ENCODE results near the gene CAMK2G.

DNA sequence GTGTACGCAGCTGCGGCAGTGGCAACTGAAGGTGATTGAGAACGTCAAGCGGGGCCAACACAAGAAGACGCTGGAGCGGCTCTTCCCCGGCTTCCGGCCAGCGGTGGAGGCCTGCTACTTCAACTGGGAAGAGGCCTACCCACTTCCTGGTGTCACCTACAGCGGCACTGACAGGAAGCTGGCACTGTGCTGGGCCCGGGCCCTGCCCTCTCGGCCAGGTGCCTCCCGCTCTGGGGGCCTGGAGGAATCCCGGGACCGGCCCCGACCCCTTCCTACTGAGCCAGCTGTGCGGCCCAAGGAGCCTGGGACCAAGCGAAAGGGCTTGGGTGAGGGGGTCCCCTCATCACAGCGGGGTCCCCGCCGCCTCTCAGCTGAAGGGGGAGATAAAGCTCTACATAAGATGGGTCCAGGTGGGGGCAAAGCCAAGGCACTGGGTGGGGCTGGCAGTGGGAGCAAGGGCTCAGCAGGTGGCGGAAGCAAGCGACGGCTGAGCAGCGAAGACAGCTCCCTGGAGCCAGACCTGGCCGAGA is 82.4 kb downstream of the CAMK2G start:
- TF ChIP-seq EP300 (IDR thresholded peaks at IDR 0.05; ENCODE audit: borderline replicate concordance): no peak
- no peak for TF ChIP-seq RAD21 (IDR thresholded peaks at IDR 0.05; ENCODE audit: low read depth)
- TF ChIP-seq, protein P1, sequence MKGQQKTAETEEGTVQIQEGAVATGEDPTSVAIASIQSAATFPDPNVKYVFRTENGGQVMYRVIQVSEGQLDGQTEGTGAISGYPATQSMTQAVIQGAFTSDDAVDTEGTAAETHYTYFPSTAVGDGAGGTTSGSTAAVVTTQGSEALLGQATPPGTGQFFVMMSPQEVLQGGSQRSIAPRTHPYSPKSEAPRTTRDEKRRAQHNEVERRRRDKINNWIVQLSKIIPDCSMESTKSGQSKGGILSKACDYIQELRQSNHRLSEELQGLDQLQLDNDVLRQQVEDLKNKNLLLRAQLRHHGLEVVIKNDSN (IDR thresholded peaks at IDR 0.05): no peak
- no peak for TF ChIP-seq CEBPB (IDR thresholded peaks at IDR 0.05)
- TF ChIP-seq YY1 (IDR thresholded peaks at IDR 0.05; ENCODE audit: low read depth): no peak
- TF ChIP-seq, protein P2, sequence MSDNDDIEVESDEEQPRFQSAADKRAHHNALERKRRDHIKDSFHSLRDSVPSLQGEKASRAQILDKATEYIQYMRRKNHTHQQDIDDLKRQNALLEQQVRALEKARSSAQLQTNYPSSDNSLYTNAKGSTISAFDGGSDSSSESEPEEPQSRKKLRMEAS (IDR thresholded peaks at IDR 0.05): no peak
- TF ChIP-seq TAF1 (IDR thresholded peaks at IDR 0.05; ENCODE audit: low read depth): no peak
- TF ChIP-seq, protein P3, sequence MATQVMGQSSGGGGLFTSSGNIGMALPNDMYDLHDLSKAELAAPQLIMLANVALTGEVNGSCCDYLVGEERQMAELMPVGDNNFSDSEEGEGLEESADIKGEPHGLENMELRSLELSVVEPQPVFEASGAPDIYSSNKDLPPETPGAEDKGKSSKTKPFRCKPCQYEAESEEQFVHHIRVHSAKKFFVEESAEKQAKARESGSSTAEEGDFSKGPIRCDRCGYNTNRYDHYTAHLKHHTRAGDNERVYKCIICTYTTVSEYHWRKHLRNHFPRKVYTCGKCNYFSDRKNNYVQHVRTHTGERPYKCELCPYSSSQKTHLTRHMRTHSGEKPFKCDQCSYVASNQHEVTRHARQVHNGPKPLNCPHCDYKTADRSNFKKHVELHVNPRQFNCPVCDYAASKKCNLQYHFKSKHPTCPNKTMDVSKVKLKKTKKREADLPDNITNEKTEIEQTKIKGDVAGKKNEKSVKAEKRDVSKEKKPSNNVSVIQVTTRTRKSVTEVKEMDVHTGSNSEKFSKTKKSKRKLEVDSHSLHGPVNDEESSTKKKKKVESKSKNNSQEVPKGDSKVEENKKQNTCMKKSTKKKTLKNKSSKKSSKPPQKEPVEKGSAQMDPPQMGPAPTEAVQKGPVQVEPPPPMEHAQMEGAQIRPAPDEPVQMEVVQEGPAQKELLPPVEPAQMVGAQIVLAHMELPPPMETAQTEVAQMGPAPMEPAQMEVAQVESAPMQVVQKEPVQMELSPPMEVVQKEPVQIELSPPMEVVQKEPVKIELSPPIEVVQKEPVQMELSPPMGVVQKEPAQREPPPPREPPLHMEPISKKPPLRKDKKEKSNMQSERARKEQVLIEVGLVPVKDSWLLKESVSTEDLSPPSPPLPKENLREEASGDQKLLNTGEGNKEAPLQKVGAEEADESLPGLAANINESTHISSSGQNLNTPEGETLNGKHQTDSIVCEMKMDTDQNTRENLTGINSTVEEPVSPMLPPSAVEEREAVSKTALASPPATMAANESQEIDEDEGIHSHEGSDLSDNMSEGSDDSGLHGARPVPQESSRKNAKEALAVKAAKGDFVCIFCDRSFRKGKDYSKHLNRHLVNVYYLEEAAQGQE (IDR thresholded peaks at IDR 0.05; ENCODE audit: low read depth): no peak
- no peak for TF ChIP-seq TEAD4 (IDR thresholded peaks at IDR 0.05)
- TF ChIP-seq TCF12 (IDR thresholded peaks at IDR 0.05; ENCODE audit: low read depth): no peak
